ENCODE measurements around the gene SPTLC3.

Gene SPTLC3

DNA sequence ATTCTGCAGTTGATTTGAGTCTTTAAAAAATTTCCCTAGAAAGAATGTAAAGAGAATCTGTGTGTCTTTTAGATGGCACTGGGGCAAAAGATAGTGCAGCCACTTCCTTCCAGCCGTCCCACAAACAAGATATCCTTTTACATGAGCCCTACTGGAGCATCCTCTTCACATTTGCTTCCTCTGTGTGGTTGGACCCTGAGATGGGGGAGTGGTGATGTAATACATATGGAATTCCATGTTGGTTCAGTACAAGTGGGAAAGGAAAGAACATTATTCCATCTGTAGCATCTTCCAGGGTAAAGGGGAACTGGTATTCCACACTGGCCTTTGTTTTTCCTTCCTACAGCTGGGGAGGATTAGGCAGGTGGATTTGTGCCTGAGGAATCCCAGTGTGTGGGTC lies 133.4 kb downstream of the SPTLC3 start:
- DNase-seq = no peak

DNA sequence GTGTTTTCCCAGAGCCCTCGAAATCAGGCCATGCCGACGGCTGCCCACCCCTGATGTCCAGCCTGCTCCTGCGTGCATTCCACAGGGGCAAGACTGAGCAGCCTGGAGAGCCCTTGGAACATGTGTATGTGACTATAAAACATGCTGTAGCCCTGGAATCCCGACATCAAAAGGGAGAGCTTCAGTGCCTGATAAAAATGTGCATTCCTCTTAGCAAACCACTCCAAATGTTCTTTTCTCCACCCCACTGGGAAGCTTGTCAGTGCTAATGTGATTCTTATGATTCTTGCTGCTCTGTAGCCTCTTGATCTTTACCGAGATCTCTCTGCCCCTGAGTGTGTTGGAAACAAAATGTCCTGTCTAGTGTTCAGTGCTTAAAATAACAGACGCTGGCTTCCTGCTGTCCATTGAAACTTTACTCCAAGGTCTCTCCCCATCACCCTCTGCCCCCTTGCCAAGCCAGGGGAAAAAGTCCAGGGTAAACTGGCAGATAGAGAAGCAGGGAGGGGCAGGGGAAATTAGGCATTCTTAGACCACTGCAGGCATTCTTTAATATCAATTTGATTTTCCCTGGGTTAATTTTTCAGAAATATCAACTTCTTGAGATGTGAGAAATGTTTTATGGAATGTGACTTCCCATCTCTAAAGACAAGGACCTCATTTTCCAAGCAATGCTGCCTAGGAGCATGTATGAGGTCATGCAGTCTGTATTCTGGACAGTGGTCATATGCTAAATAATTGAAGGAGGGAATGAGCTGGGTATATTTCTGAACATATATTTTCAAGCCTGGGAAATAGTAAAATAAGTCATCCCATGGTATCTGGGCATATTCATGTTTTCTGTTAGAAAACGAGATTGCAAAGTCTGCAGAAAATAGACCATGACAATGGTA lies 138.5 kb downstream of the SPTLC3 start:
- no peak for DNase-seq

DNA sequence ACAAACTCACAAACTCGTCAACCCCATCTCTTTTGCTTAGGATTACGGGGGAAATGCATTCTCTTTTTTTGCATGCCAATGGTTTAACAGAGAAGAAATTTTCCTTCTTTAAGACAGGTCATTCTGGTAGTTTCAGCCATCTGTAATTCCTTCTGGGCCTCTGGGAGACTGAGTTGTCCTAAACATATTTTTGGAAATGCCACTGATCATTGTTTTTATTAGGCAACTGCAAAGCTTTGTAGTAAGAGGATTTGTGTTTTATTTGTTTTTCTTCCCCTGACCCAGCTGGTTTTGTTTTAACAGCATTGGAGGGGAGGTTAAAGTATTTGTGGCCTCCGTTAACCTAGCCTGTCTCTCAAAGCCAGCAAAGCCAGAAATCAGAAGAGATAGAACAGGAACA lies 139.2 kb downstream of the SPTLC3 start:
- no peak for DNase-seq

DNA sequence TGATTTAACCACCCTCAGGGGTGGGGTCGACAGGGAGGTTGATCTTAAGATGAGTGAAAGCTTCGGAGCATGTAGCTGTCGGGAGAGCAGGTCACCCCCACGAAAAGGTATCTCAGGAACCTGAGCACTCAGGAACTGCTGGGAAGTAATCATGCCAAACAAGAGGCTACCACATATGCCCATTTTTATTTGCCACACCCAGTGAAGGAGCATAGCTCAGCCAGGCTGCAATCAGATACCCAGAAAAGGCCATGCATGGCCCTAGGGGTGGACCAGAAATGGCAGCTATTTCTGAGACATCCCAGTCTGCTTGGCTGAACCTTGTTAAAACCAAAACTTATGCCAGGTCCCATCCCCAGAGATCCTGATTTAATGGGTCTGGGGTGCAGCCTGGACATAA lies 139.6 kb downstream of the SPTLC3 start:
- no peak for DNase-seq

DNA sequence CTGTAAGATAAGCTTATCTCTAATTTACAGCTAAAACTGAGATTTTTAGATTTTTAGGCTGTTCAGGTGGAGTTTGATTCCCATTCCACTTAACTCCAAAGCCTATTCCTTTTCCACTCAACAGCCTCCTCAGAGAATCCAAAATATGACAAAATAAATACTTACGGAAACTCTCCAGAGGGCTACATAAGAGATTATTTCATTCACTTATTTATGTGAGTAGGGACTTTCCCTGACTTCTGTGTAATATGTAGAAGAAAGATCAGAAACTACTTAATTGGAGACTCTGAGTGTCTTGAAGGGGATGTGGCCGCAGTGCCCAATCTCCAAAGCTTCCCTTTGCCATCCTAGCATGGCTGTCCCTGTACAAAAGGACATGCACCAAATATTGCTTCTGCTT lies 140.2 kb downstream of the SPTLC3 start:
- no peak for DNase-seq

DNA sequence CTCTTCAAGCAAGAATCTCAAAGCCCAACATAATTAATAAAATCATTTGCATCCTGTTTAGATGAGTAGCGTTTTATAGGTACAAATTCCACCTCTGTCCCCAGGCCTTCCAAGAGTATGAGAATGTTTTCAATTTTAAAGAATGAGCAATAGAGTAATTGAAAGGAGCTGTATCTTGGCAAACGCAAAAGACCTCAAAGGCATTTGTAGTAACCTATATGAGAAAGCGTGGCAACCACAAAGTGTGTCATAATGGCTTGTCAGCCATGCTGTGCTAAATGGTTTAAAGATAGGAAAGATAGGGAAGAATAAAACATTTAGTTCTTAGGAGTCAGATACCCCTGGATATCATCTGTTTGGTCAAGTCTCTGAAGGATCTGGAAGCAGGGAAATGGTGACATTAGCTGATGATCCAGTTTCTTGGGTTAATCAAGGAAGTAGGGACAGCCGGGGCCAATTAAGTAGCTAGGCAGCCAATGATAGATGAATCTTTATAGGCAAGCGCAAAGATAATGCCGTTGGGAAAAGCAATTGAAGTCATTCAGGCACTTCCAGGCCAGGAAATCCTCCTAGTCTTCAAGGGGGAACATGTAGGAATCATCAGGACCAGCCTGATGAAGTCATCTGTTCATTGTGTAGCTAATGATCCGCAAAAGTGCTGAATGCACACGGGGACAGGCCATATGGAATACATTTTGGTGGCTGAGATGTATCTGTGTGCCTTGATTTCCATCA lies 140.8 kb downstream of the SPTLC3 start:
- DNase-seq = no peak

DNA sequence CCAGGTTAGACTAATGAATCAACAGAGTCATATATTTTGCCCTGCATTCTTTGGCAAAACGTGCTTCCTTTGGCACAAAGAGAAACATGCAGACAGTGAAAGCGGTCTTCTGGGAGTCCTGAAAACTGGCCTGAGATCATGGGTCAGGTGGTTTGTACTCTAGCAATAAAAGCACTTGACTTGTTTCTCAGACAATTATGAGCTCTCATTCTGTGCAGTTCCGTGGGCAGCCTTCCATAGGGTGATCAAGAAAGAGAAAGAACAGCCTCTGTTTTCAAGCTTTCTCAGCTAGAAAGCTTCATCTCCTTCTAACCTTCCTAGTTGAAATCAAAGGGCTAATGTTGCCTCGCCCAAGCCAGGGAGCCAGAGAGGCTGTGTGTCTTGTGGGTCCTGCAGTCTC lies 149.6 kb downstream of the SPTLC3 start:
- no peak for DNase-seq

DNA sequence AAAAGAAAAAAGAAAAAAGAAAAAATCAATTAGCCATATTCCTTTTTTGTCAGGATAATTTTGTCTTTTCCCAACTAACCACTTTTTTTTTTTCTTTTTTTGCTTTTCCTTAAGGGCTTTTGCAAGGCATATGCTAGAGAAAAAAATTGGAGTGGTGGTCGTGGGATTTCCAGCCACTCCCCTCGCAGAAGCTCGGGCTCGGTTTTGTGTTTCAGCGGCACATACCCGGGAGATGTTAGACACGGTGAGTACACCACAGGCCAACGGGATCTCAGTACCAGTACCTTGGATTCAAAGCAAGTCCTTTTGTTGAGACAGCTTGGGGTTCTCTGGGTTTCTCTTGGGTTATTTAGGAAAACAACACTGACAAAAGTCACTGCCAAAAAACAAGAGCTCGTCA lies 151.1 kb downstream of the SPTLC3 start:
- DNase-seq = no peak

DNA sequence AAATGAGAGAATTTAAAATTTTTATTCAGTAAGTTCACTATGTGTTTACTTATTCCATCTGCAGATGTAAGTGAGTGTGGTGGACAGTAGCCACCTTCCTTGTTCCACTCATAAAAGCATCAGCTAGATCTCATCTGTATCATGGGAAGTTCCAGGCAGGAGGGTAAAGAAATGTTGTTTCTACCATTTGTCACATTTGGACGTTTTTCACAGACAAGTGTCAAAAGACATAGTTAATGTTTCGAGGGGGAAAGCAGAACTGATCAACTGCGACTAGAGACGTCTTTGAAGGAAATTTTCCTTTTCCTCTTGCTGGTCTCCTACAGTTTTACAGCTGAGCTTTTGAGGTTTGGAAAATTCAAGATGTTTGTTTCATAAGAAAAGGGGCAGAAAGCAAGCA lies 156.4 kb downstream of the SPTLC3 start:
- DNase-seq = no peak

DNA sequence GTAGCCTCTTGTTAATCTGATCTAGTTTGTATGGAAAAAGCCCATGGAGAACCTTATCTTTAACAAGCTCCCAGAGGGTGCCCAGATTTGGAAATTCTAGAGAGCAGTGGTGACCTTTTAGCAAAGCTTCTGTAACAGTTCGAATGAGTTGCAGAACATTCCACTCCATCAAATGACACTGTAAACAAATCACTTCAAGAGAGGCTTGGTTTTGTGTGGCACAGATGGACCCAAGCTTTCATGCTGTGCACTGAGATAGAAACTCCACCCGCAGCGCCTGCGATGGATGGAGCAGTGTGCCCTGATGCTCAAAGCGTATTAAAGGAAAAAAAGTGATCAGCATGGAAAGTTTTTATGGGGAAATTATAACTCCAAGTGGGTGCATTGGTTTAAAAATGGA lies 157.2 kb downstream of the SPTLC3 start:
- no peak for DNase-seq

DNA sequence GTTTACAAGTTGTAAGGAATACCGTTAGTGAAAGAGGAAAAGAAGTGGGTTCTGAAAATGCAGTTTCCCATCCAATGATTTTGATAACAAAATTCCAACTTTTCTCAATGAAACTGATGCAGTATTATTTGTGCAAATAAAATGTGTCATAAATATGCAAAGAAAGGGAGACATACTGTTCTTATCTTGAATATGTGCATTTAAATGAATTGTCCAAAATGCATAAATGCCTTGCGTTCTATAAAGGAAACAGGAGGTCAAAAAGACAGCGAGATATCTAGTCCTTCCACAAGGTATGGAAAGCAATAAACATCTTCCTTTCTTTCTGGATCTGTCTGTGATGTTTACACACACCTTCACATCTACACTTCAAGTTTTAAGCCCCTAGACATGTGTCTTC lies 157.7 kb downstream of the SPTLC3 start:
- no peak for DNase-seq

DNA sequence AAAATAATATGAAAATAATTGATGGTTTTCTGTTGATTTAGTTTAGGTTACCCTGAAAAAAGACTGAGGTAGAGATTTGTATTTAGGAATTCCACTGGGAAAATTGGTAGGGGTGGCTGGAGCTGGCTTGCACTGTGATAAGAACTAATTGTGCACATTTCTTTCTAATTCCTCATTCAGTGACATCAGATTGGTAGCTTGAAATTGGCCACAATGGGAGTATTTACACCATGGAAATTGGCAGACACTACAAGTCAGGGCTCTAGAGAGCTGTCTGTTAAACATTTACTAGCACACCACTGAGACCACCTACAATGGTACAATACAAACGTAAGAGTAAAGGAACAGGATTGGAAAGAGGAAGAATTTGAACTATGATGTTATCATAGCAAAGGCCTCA lies 160.3 kb downstream of the SPTLC3 start:
- no peak for DNase-seq

DNA sequence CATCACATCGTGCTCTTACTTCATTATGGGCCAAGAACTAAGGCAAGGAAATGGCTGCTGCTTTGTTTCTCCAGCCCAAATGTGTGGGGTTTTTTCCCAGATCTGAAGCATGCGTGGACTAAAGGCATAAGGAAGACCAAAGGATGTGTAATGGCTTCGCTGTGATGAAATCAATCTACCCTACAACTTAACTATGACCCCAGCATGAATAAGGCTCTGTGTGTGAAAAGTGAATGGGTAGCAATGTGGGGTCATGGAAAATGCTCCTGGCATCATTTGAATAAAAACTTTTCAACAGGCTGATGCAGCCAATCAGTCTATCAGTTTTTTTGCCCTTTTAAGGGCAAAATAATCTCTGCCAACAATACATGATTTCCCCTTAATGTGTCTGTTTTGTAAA lies 162.0 kb downstream of the SPTLC3 start:
- DNase-seq = no peak

DNA sequence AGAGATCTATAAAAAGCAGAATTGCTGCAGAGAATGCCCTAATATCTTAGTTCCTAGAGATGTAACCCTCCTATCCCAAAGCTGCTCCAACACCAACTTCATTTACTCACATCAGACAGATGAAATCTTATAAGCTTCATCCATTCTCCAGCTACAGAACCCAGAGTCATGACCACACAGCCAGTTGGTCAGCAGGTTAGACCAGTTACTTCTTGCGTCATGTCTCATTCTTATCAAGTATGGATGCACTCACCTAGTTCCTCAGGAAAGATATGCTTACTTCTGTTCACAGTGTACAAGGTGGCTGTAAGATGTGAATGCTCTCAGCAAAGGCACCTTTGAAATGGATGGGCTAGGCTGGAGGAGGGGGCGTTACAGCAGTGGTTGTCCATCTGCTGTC lies 164.4 kb downstream of the SPTLC3 start:
- no peak for DNase-seq

DNA sequence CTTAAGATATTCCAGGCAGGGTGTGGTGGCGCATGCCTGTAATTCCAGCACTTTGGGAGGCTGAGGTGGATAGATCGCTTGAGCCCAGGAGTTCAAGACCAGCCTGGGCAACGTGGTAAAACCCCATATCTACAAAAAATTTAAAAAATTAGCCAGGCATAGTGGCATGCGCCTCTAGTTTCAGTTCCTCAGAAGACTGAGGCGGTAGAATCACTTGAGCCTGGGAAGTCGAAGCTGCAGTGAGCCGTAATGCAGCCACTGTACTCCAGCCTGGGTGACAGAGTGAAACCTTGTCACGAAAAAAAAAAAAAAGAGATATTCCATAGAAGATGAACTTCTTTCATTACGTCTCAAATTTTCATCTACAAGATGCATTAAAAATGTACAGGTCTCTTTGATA lies 165.6 kb downstream of the SPTLC3 start:
- no peak for DNase-seq

DNA sequence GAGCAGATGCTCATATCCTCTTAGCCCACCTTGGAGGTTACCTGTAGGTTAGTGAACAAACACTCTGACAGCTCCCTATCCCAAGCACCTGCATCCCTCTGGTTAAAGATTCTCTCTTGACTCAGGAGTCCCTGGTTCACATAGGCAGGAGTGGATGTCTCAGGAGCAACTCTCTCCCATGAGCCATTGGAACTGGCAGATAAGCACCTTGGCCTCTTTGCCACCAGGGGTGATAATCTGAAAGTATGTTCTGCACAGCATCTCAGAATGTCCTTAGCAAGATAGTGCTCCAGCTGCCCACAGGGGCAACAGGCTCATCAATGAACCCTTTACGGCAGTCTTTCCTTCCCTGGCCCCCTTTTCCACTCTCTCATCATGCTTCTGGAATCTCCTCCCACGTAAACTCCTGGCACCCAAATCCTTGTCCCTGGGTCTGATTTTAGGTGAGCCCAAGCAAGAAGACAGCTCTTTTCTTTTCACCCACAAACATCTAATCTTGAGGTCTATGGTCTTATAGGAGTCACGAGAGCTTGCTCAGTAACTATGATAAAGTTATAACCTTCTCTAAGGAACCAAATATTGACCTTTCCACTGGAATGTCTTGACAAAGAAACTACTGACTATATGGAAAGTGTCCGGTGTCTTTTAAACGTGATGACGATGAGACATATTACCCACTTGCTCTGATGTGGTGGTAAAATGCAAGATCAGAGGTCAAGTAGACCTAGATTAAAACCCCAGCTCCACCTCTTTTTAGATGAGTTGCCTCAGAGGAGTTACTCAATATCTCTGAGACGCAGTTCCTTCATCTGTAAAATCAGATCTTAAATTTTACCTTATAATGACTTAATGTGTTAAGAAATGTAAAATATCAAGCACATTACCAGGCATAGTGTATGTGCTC lies 172.5 kb downstream of the SPTLC3 start:
- DNase-seq = no peak

DNA sequence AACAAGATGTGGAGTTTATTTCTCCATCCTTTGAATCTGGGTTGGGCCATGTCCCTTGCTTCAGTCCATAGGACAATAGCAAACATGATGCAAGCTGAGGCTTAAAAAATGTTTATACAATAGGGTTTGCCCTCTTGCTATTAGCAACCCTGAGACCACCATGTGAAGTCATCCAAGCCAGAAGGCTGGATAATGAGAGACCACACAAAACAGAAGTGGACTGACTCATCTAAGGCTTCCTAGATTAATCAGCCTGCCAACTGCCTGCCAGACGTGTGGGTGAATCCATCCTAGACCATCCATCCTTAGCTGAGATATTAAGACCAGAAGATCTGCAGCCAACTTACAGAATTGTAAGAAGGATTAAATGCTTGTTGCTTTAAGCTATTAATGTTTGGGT lies 174.2 kb downstream of the SPTLC3 start:
- DNase-seq = no peak

DNA sequence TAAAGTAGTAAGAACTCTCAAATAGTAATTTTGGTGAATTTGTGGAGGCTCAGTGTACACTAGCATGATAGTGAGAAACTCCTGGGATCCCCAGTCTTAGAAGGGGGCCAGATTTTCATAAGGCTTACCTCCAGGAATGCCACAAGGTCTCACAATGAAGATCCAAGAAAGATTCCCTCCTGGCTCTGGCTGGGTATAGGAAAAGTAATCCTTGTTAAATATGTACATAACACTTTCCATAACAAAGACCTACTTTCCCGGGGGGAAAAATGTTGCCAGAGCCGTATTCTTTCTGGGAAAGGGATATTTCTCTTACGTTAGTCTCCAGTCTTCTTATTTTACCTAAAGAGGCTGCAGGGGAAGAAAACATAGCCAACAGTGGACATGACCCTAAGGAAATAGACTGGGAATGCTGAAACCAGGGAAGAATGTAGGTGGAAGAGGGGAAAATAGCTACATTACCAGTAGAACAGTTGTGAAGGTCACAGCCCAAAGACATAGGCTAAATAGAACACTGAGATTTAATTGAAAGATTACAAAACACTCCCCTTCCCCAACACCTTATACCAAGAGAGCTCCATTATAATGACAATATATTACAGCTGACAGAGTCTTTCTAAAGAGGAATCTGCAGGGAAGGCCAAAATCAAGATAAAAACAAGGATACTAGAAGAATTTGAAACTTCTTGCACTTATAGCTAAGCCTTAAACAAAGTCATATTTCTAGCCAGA lies 177.4 kb downstream of the SPTLC3 start:
- DNase-seq = no peak

DNA sequence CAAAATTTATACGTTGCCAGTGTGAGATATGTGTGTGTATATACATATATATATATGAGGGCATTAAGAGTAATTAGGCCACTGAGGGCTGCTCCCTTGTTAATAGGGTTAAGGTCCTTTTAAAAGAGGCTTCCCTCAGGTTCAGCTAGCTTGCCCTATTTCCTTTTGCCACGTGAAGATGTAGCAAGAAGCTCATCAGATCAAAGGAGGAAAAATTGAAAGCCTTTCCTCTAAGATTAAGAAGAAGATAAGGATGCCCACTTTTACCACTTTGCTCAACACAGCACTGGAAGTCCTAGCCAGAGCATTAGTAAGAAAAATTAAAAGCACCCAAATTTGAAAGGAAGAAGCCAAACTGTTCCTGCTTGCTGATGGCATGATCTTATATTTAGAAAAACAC lies 179.1 kb downstream of the SPTLC3 start:
- no peak for DNase-seq

DNA sequence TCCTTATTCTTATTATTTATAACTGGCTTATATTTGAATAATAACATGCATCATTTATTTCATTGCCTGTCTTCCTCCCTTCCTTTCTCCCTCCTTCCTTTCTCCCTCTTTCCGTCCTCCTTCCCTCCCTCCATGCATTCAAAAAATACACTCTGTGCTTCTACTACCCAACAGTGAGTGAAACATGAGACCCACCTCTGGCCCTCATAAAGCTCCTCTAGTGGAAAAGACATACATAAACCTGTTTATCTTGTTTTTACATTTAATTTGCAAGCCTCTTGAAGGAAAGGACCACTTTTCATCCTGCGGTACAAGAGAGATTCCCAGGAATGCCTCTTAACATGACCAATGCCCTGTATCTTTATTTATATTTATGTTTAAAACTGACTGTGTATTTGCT lies 190.5 kb downstream of the SPTLC3 start:
- DNase-seq = no peak

DNA sequence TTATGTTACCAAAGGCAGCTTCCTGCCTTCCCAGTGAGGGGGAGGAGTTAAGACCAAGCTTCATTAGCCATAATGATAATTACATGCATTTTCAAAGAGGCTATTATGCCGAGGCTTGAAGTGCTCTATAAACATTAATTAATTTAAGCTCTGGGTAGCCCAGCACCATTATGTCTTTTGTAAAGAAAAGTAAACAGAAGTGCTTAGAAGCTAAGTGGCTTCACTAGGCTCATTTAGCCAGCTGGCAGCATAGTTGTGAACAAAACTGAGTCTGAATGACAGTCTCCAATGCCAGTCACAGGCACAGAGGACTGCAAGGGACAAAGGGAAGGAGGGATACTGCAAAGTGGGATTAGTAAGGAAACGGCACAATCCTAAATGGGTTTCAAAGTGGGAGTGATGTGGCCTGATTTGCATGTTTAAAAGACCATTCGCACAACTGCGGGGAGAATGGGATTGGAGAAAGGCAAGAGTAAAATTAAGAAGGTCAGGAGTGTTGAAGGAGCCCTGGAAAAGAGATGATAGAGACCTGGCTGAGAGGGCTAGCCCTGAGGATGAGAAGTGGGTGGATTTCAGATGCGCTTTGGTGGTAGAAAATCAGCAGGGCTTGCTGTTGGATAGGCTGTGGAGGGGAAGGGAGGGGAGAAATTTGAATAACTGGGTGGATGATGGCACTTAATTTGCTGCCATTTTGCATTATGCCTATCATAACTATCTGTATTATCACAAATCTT lies 192.2 kb downstream of the SPTLC3 start:
- no peak for DNase-seq

DNA sequence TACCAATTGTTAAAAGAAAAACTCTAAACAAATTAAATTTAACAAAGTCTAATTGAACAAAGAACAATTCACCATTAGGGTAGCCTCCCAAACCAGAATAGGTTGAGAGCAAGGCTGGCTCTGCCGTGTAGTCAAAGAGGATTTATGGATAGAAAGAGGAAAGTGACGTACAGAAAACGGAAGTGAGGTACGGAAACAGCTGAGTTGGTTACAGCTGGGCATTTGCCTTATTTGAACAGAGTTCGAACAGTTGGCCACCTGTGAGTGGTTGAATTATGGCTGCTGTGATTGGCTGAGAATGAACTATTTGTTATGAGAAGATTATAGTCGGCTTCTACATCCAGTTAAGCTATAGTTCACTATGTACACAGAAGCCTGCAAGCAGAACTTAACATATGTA lies 193.8 kb downstream of the SPTLC3 start:
- no peak for DNase-seq

All from stimulated activated CD4-positive, alpha-beta T cell treated with anti-CD3 and anti-CD28 coated beads, Interleukin-4, amount 100 ng/mL, for 4 hours (primary cell).